ENCODE data around the gene FGF1.

DNA sequence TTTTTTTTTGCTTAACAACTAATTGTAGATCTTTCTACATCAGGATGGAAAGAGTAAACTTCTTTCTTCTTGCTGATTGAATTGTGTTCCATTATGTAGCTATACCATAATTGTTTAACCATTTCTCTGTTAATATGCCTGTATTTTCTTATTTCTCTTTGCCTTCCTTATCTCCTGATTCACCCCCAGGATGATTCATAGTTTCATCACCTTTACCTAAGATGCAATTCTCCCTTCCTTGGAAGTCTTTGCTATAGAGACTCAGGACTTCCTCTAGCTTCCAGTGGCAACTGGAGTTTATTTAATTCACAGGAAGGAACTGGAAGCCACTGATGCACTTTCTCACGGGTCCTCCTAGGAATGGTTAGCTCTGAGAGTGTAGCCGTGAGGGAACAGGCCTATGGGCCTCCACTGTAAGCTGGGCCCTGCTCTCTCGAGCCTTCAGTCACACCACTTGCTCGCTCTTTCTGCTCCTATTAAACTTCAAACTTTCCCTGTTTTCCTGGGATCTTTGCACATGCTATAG is 83.1 kb downstream of the FGF1 start:
- TF ChIP-seq, protein P1, sequence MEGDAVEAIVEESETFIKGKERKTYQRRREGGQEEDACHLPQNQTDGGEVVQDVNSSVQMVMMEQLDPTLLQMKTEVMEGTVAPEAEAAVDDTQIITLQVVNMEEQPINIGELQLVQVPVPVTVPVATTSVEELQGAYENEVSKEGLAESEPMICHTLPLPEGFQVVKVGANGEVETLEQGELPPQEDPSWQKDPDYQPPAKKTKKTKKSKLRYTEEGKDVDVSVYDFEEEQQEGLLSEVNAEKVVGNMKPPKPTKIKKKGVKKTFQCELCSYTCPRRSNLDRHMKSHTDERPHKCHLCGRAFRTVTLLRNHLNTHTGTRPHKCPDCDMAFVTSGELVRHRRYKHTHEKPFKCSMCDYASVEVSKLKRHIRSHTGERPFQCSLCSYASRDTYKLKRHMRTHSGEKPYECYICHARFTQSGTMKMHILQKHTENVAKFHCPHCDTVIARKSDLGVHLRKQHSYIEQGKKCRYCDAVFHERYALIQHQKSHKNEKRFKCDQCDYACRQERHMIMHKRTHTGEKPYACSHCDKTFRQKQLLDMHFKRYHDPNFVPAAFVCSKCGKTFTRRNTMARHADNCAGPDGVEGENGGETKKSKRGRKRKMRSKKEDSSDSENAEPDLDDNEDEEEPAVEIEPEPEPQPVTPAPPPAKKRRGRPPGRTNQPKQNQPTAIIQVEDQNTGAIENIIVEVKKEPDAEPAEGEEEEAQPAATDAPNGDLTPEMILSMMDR (IDR thresholded peaks at IDR 0.05), result no peak
- no peak for TF ChIP-seq EZH2 (IDR thresholded peaks at IDR 0.05)
- TF ChIP-seq EZH2phosphoT487 (IDR thresholded peaks at IDR 0.05), result no peak
